Measurements from ENCODE around the gene MAN2B1.

- TF ChIP-seq, protein P1, sequence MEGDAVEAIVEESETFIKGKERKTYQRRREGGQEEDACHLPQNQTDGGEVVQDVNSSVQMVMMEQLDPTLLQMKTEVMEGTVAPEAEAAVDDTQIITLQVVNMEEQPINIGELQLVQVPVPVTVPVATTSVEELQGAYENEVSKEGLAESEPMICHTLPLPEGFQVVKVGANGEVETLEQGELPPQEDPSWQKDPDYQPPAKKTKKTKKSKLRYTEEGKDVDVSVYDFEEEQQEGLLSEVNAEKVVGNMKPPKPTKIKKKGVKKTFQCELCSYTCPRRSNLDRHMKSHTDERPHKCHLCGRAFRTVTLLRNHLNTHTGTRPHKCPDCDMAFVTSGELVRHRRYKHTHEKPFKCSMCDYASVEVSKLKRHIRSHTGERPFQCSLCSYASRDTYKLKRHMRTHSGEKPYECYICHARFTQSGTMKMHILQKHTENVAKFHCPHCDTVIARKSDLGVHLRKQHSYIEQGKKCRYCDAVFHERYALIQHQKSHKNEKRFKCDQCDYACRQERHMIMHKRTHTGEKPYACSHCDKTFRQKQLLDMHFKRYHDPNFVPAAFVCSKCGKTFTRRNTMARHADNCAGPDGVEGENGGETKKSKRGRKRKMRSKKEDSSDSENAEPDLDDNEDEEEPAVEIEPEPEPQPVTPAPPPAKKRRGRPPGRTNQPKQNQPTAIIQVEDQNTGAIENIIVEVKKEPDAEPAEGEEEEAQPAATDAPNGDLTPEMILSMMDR (IDR thresholded peaks at IDR 0.05; ENCODE audit: low read depth, low read length, poor library complexity, severe bottlenecking), result no peak
- TF ChIP-seq EZH2phosphoT487 (IDR thresholded peaks at IDR 0.05; ENCODE audit: borderline replicate concordance, low read length), result no peak
These were observed 26.4 kb upstream of the MAN2B1 start for GRCh38 chr19:12692960-12693359.

All from DOHH2 (cell line).